HG02759 (cell line): Measurements from ENCODE around the gene NPIPB8.
A peak's percentile ranks its signal among the peaks of the same experiment; 100 is the strongest.
"Not testable (repeated sequence)": the region's sequence is repeated elsewhere in the genome, so short reads cannot be mapped to it uniquely, and the experiment has no call there.

Experiments used
- ATAC-seq: cut with Tn5 transposase; IDR thresholded peaks from one replicate; pipeline ENCODE4 v1.9.1; 2021; ENCODE audit warnings: mild to moderate bottlenecking, moderate library complexity; ENCODE audit not compliant: unreplicated experiment

Gene NPIPB8

GRCh38 chr16:28623172-28623711 lies 14.6 kb upstream of the NPIPB8 start:
- ATAC-seq = no peak

GRCh38 chr16:28630905-28631304 lies 7.0 kb upstream of the NPIPB8 start:
- ATAC-seq = not testable (repeated sequence)

- ATAC-seq = not testable (repeated sequence)
These were observed 1.6 kb upstream of the NPIPB8 start for GRCh38 chr16:28636093-28636823.

DNA sequence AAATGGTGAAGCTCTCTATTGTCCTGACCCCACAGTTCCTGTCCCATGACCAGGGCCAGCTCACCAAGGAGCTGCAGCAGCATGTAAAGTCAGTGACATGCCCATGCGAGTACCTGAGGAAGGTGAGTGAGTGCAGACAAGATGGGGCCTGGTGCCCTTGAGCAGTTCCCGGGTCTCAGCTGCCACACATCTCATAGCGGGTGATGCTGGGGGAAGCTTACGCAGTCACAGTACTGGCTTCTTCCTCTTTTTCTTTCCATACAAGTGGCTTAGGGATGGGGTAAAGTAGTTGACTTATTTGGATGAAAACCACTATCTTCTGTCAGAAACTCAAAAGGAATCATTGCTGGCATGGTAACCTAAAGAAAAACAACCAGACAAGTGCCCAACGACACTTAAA lies 494 bp downstream of the NPIPB8 start:
- not testable (repeated sequence) for ATAC-seq

GRCh38 chr16:28639959-28640358 lies 2.1 kb downstream of the NPIPB8 start:
- not testable (repeated sequence) for ATAC-seq

DNA sequence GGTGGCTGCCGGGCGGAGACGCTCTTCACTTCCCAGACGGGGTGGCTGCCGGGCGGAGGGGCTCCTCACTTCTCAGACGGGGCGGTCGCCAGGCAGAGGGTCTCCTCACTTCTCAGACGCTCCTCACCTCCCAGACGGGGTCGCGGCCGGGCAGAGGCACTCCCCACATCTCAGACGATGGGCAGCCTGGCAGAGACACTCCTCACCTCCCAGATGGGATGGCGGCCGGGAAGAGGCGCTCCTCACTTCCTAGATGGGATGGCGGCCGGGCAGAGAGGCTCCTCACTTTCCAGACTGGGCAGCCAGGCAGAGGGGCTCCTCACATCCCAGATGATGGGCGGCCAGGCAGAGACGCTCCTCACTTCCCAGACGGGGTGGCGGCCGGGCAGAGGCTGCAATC lies 28.4 kb downstream of the NPIPB8 start:
- ATAC-seq = not testable (repeated sequence)

- not testable (repeated sequence) for ATAC-seq
These were observed 29.6 kb downstream of the NPIPB8 start for GRCh38 chr16:28667480-28667879.

GRCh38 chr16:28668199-28668598 lies 30.3 kb downstream of the NPIPB8 start:
- not testable (repeated sequence) for ATAC-seq

GRCh38 chr16:28688327-28688952 lies 50.6 kb downstream of the NPIPB8 start:
- peak; percentile 78 for ATAC-seq

GRCh38 chr16:28689425-28689824 lies 51.6 kb downstream of the NPIPB8 start:
- ATAC-seq = not testable (repeated sequence)

- not testable (repeated sequence) for ATAC-seq
These were observed 53.9 kb downstream of the NPIPB8 start for GRCh38 chr16:28691722-28692121.

DNA sequence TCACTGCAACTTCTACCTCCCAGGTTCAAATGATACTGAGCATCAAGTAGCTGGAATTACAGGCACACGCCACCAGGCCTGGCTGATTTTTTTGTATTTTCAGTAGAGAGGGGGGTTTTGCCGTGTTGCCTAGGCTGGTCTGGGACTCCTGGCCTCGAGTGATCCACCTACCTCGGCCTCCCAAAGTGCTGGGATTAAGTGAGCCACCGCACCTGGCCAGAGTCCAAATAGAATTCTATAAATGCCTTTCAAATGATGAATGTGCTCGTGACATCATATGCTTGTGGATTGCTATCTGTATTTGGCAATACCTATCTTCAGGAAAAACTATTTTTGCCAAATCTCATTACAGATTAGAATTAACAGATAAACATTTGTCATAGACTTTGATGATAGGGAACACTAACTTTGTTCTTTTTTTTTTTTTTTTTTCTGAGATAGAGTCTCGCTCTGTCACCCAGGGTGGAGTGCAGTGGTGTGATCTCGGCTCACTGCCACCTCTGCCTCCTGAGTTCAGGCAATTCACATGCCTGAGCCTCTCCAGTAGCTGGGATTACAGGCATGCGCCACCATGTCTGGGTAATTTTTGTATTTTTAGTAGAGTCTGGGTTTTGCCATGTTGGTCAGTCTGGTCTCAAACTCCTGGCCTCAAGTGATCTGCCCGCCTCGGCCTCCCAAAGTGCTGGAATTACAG lies 55.5 kb downstream of the NPIPB8 start:
- not testable (repeated sequence) for ATAC-seq

GRCh38 chr16:28699792-28700191 lies 61.9 kb downstream of the NPIPB8 start:
- ATAC-seq = not testable (repeated sequence)

DNA sequence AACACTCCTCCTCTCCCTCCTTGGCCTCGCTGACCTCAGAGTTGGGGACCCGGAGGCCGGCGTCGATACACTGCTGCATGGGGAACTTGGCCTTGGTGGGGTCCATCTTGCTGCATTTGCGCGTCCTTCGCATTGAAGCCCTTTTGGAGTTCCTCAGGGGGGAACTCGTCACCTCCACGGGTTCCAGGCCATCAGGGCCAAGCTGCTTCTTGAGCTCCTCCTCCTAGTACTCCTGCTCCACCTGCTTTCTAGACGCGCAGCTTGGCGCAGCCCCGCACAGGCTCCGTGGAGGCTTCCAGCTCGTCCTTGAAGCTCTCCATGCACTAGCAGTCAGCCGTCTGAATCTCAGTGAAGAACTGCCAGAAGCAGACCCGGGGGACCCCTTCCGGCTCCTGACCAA lies 62.5 kb downstream of the NPIPB8 start:
- not testable (repeated sequence) for ATAC-seq

GRCh38 chr16:28701384-28701783 lies 63.5 kb downstream of the NPIPB8 start:
- ATAC-seq = not testable (repeated sequence)

DNA sequence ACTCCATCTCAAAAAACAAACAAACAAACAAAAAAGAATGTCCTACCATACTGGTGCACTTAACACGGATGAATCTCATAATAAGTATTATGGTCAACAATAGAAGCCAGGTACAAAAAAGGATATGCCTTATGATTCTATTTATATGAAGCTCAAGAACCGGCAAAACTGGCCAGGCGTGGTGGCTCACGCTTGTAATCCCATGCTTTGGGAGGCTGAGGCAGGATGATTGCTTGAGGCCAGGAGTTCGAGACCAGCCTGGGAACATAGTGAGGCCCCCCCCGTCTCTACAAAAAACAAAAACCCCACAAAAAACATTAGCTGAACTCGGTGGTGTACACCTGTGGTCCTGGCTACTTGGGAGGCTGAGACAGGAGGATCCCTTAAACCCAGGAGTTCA lies 66.4 kb downstream of the NPIPB8 start:
- not testable (repeated sequence) for ATAC-seq
